Glomerular endothelial cell (primary cell): Measurements from ENCODE around the gene TPX2. TPM values are rescaled to one million over a fixed set of nuclear protein-coding genes. Genes with fewer than 3 reads are reported as not detected.
"Not testable (repeated sequence)": the region's sequence is repeated elsewhere in the genome, so short reads cannot be mapped to it uniquely, and the experiment has no call there.

Experiments
- DNase-seq: peaks from one replicate; pipeline ENCODE4 v3.0.0-alpha.2; 2011; ENCODE audit warnings: low read depth, low spot score; ENCODE audit errors: extremely low read depth
- total RNA-seq: library from RNA; depleted of rRNA; stranded (reverse); fragments of >200 nt; gene quantifications from 2 replicates; pipeline ENCODE4 v1.2.3, GENCODE V29; 2015

TPX2 gene
- total RNA-seq, 1 donor from 2014 or later = 31.0 TPM

DNA sequence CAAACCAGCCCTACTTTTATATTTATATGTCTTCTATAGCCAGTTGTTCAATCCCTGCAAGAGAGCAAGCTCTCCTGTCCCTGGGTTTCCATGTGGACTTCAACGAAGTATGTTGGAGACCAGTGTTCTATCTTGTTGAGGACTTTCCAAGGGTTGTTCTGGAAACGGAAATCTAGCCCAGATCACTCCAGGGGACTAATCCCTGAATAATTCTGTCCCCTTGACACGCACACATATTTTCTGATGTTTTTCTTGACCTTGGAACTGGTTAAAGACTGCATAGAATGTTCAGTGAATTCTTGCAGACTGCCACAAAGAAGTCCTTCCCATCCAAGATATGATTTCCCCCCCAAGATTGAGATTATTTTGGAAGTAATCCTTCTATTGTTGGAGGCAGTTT lies 70.6 kb downstream of the TPX2 start:
- no peak for DNase-seq

DNA sequence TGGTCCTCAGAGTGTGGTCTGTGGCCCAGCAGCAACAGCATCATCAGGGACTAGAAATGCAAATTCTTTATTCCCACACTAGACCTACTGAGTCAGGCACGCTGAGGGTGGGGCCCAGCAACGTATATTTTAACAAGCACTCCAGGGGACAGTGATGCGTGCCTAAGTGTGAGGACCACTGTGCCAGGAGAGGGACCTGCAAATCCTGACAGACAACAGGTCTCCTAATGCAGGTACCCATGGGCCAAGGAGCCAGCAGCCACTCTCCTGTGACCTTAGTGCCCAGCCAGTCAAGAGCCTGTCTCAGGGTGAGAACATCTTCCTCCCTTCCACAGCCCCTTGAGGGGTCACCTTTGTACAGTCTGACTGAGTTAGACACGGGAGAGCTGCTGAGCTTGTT lies 72.1 kb downstream of the TPX2 start:
- no peak for DNase-seq

DNA sequence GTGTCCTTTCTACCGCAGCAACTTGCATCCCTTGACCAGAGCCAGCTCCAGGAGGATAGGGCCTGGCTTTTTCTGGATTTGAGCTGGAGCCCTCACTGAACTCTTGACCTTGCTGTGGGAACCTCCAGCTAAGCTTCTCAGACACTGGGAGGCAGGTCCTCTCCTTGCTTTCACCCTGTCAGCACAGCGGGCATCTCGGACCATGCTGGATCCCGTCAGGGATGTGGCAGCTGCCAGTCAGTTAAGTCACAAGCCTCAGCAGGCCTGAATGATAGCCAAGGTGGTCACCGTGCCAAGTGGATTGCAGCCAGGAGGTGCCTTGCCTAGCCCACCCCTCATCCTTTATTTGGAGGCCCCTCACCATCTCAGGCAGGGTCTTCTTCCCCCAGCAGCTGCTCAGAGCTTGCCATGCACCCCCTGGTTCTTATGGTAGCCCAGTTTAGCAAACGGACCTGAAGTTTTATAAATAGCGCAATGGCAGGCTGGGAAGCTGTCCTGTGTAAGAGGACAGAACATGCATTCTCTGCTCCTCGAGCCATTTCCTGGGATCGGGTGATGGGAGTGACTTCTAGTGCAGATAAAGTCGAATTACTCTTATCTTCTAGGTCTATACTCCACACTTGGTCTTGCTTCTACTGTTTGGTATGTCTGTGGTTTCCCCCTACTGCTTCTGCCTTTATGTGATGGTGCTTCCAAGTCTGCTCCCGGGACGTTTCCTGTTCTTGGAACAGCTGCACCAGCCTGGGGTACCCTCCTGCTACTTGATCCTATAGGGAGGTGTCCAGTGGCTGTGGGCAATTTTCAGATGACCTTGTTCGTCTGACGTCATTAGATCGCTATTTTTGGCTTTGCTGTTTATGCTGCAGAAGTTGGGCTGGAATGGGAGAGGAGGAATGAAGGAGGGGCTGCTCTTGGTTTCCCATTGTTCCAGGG lies 73.0 kb downstream of the TPX2 start:
- DNase-seq = no peak

DNA sequence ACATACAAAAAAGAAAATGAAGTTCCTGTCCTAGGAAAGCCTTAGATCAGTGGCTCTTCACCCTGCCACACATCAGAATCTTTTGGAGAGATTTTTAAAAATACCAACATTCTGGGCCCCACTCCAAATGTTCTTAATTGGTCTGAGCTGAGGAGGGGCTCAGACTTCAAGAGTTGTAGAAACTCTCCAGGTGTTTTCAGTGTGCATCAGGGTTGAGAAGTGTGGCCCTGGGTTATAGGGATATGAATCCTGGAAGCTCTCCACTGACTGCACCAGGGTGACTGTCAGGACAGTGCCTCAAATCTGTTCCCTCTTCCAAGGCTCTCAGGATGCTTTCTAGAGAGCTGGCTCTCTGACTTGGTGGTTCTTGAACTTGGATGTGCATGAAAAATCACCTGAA lies 74.5 kb downstream of the TPX2 start:
- no peak for DNase-seq

DNA sequence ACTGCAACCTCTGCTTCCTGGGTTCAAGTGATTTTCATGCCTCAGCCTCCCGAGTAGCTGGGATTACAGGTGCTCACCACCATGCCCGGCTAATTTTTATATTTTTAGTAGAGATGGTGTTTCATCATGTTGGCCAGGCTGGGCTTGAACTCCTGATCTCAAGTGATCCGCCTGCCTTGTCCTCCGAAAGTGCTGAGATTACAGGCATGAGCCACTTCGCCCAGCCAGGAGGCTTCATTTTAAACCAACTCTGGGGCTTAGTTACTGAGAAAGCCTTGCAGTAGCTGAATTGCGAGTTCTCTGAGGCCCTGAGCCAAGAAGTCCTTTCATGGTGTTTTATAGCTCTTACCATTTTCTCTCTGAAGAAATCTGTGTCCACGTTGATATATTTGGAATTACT lies 75.1 kb downstream of the TPX2 start:
- not testable (repeated sequence) for DNase-seq

DNA sequence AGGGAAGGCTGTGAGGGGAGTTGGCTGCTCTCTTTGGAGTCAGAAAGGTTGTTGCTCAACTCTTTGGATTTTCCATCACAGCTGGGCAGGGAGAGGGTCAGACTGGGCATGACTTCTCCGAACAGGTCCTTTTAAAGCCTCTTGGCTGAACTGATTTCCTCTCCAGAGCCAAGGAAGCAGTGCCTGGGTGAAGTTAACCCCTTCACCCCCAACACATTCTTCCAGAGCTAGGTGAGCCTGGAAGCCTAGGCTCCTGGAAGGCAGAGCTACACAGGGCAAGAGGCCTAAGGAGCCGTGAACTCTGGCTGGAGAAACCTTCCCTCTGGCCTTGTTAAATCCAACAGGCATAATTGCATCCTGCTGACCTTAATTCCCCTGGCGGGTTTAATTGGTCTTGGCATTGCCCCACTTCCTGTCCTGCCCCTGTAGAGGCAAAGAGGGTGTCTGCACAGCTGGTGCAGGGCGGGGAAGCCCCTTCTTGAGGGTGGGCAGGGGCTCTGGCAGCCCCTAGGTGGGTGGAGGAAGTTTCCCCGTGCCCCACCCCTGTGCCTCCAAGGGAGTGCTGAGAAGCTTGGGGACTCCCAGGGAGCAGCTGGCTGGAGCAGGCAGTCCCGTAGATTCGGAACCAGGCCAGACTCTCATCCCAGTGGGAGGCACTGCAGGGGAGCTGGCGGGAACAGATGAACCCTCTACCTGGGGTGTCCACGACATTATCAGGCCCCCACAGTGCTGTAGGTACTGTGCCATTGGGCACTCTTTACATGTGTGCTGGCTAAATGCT lies 76.5 kb downstream of the TPX2 start:
- DNase-seq = no peak

DNA sequence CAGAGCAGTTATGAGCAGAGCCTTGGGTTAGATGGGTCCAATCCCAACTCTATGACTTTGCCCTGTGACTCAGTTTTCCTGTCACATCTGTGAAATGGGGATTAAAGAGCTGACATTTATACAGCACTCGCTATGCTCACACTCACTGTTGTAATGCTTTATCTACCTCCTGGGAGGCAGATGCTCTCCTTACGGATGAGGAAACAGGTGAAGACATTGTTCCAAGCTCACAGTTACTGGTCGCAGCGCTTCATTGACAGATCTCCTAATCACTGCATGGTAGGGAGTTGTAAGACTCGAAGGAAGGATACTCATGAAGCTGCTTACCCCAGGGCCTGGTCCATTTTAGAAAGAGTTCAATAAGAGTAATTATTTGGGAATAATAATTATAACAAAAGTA lies 77.1 kb downstream of the TPX2 start:
- no peak for DNase-seq

DNA sequence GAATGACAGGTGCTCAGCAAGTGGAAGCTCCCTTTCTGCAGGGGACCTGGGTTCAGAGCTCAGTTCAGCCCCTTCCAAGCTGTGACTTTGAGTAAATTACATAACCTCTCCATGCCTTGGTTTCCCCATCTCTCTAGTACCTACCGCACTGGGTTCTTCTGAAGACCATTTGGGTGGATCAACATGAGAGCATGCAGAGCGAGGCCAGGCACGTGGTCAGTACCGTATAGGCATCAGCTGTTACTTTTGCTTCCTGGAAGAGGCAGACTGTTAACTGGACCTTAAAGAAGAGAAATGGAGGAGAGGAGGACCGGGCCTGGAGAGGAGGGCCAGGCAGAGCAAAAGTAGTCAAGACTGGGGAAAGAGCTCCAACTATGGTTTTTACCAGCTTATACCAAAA lies 78.4 kb downstream of the TPX2 start:
- DNase-seq = no peak

DNA sequence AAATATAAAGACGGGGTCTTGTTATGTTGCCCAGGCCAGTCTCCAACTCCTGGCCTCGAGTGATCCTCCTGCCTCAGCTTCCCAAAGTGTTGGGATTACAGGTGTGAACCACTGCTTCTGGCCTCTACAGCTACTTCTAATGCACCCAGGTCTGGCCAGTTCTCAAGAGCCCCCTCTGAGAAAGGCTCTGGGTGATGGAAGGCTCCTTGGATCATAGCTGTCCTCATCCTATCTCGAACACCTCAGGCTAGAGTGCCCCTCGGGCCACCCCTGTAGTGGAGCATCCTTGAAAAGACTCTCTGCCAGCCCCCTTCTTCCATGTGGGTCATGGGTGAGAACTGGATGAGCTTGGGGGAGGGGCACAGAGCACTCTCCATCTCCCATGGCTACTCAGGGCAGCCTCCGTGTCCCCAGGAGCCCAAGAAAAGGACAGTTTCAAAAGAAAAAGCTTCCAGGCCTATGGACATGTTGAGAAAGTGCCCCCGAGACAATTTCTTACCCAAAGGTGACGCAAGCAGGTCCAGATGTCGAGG lies 79.4 kb downstream of the TPX2 start:
- no peak for DNase-seq

DNA sequence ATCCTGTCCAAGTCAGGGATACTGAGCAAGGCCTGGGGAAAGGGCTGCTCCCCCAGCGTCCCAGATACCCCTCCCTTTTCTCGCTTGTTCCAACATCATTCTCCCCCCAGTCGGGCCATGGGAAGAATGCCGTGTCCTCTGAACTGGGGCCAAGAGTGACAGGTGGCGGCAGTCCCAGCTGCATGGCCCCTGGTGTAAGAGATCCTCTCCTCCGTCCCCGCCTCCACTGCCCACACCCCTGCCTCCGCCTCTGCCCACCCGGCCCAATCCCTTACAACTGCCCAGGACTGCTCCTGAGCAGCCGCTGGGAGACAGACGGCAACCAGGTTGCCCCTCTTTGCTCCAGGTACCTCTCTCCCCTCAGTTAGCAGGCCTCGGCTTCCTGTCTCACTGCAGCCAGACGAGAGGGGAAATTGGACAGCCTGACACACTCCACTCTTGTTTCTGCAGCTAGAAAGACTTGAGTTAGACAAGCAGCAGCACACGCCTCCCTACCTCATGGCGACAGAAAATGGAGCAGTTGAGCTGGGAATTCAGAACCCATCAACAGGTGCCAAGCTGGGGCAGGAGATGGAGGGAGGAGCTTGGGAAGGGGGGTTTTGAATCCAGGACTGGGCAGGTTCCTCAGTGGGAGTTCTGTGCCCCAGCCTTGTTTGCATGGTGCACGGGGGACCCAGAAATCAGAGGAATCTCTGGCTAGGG lies 80.1 kb downstream of the TPX2 start, which contains the start of gene MYLK2:
TSS of gene MYLK2 (plus strand) at position 274 of the 702 bp plus-strand sequence. CDS start at position 499, 225 bp downstream.
- no peak for DNase-seq

DNA sequence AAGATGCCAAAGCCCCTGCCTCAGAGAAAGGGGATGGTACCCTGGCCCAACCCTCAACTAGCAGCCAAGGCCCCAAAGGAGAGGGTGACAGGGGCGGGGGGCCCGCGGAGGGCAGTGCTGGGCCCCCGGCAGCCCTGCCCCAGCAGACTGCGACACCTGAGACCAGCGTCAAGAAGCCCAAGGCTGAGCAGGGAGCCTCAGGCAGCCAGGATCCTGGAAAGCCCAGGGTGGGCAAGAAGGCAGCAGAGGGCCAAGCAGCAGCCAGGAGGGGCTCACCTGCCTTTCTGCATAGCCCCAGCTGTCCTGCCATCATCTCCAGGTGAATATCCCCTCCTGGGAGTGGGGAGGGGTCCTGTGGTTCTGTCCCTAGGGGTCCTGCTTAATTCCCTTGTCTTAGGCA lies 81.1 kb downstream of the TPX2 start:
- no peak for DNase-seq

DNA sequence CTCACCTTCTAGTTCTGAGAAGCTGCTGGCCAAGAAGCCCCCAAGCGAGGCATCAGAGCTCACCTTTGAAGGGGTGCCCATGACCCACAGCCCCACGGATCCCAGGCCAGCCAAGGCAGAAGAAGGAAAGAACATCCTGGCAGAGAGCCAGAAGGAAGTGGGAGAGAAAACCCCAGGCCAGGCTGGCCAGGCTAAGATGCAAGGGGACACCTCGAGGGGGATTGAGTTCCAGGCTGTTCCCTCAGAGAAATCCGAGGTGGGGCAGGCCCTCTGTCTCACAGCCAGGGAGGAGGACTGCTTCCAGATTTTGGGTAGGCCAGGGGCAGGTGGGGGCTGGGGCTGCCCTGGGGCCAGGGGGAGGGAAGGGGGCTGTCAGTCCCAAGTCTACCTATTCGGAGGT lies 82.3 kb downstream of the TPX2 start:
- DNase-seq = no peak

DNA sequence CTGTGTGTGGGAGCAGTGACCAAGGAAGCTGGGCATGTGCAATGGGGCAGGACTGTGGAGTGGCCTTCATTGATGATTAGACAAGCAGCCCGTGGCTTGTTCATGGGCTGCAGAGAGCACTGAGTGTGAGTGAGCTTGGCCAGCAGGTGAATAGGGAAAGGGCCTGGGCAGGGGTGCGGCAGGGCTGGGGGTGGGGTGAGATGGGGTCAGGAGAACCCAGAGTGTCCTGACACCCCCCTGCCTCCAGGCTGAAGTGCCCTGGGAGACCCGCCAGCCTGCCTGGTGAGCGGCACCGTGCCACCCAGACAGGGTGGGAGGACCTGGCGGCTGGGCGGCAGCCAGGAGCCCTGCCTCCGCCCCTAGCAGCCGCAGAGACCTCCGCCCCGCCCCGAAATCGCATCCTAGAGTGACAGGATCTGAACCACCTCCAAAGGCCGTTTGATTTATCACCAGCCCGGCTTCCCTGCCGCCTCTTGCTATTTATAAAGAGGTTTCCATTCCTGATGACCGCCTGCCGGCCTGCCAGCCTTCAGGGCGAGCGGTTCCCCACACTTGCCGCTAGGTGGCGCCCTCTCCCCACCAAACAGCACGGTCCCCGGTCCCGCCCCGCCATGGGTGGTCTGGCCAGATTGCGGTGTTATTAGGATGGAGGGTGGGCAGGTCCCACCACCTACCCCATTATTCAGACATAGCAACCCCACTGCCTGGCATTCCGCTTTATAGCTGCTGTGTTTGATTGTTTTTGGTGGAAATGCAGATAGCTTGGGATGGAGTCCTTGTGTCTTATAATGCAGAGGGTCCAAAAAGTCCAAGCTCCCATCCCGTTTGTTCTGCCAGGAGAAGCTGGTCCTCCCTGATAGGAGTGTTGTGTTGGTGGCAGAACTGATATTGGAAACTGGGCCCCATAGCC lies 83.6 kb downstream of the TPX2 start:
- no peak for DNase-seq

DNA sequence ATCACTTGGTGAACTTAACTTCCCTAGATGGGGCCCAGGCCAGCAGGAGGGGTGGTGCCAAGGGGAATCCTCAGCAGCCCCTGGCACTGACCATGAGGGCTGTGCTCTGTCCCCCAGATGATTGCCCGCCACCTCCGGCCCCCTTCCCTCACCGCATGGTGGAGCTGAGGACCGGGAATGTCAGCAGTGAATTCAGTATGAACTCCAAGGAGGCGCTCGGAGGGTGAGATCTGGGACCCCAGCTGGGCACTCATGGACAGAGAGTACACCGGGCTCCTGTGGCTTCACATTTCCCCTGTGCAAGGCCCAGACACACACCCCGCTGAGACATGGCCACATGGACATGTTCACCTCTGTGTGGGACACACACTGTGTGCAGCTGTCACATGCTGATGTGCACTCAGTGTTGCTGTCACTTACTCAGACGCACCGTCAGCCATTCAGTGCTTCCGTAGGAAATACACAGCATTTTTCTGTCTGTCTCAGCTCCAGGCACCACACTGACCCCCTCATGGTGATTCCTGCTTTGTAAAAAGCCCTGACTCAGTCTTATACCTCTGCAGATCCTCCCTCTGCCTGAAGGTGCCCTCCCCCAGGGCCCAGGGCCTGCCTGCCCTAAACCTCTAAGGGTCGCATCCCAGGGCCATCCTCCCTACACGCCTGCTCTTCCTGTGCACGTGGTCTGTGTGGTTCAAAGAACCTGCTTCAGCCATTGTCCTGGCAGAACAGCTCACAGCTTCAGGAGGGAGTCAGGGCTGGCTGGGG lies 84.5 kb downstream of the TPX2 start:
- no peak for DNase-seq

DNA sequence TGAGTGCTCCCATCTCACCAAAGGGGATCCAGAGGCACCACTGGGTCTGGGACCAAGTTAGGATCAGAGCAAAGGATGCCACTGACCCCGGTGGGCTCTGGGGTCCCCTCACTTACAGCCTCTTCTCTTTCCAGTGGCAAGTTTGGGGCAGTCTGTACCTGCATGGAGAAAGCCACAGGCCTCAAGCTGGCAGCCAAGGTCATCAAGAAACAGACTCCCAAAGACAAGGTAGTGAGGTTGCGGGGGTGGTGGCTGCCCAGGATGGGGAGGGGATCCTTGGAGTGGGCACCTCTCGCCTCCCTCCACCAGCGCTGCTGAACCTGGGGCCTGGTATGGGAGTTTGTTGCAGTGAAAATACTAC lies 85.0 kb downstream of the TPX2 start:
- no peak for DNase-seq

DNA sequence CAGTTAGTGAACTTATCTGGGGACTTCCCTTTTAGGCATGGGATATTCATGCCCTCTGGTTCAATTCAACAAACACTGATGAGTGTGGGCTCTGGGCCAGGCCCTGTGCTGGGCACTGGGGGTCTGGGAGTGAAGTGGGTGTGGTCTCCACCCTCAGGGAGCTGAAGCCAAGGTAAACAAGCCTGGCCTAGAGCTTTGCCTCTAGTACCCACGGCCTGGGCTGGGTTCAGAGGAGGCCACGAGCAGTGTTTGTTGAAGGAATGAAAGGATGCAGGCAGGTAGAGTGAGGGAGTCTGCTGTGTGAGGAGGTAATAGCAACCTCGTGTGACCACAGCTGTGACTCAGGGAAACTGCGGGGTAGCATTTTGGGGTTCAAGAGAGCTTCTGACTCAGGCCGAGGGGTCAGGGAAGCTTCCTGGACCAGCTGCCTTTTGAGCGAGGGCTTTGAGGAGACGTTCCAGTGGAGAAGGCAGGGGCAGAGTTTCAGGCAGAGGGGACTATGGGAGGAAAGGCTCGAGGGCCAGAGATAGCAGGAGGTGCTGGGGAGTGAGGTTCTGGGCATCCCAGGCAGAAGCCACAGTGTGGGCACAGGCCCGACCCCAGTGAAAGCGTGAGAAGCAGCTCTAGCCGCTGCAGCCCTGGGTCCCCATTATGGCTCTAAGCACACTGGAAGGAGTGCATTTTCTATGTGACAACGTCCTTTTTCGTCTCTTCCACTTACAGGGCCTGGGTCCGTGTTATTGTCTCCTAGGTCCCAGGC lies 85.6 kb downstream of the TPX2 start:
- no peak for DNase-seq

DNA sequence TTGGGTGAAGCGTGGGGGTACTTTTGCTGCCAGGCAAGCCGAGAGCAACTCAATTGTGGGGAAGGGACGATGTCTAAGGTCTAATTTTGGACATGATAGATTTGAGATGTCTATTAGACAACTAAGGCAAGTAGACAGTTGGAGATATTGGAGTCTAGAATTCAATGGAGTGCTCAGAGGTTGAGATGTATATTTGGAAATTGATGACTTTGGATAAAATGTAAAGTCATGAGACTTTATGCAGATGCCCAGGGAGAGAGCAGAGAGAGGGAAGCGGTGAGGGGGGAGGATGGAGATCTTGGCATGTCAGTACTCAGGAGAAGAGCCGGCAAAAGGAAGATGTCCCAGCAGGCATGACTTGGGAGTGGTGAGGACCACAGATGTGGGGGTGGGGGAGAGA lies 87.0 kb downstream of the TPX2 start:
- no peak for DNase-seq

DNA sequence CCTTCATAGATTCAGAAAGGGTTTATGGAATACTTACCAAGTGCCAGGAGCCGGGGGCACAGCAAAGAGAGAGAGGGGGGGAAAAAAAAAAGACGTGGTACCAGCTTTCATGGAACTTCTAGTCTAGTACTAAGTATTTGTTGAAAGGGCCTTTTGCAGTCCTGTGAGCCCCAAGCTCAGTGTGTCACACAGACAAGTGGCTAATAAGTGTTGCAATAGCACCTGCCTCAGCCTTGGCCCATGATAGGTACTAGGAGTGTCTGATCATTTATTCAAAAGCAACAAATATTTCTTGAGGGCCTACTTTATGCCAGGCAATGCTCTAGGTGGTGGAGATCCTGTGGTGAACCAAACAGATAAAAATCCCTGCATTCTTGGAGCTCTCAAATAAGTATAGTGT lies 88.0 kb downstream of the TPX2 start:
- DNase-seq = no peak

DNA sequence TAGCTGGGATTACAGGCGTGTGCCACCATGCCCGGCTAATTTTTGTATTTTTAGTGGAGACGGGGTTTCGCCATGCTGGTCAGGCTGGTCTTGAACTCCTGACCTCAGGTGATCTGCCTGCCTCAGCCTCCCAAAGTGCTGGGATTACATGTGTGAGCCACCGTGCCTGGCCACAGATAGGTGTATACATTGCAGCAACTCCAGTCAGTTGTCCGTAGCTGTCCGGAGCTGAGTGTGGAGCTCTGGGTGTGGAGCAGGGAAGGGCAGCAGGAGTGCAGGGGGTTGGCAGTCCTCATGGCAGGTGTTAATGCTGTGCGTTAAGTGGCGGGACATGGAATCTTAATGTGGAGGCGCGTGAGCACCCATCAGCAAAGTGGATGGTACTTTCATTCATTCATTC lies 88.9 kb downstream of the TPX2 start:
- not testable (repeated sequence) for DNase-seq
